HEK293 (cell line): ENCODE data around the gene TMEM79.

Source experiments
- GLI2 ChIP-seq: fragments of 450-650 bp; formaldehyde crosslinking; IDR thresholded peaks from 2 replicates; pipeline ENCODE4; 2017; ENCODE audit warnings: missing biosample characterization, missing genetic modification characterization, low read depth, borderline replicate concordance
- HOXC10 ChIP-seq: sonication (generic); formaldehyde crosslinking; IDR thresholded peaks from 2 replicates; pipeline ENCODE4 v1.8.1; 2023; ENCODE audit warnings: mild to moderate bottlenecking, missing genetic modification reagents
- KLF7 ChIP-seq: fragments of 450-650 bp; formaldehyde crosslinking; IDR thresholded peaks from 2 replicates; pipeline ENCODE4 v1.5.1; 2016; ENCODE audit warnings: missing biosample characterization, missing genetic modification characterization, borderline replicate concordance
- PRDM1 ChIP-seq: fragments of 450-650 bp; formaldehyde crosslinking; IDR thresholded peaks from 2 replicates; pipeline ENCODE4; 2016; ENCODE audit warnings: missing biosample characterization, missing genetic modification characterization
- SCRT2 ChIP-seq: fragments of 450-650 bp; formaldehyde crosslinking; IDR thresholded peaks from 2 replicates; pipeline ENCODE4 v1.5.1; 2016; ENCODE audit warnings: missing biosample characterization, missing genetic modification characterization
- SP3 ChIP-seq: fragments of 450-650 bp; formaldehyde crosslinking; IDR thresholded peaks from 2 replicates; pipeline ENCODE4 v1.5.1; 2016; ENCODE audit warnings: missing biosample characterization, missing genetic modification characterization
- YY1 ChIP-seq: fragments of 450-650 bp; formaldehyde crosslinking; IDR thresholded peaks from 2 replicates; pipeline ENCODE4 v1.5.1; 2018; ENCODE audit warnings: missing biosample characterization, missing genetic modification characterization
- YY2 ChIP-seq: fragments of 450-650 bp; formaldehyde crosslinking; IDR thresholded peaks from 2 replicates; pipeline ENCODE4 v1.5.1; 2016; ENCODE audit warnings: missing biosample characterization, missing genetic modification characterization
- ZBTB48 ChIP-seq: fragments of 450-650 bp; formaldehyde crosslinking; IDR thresholded peaks from 2 replicates; pipeline ENCODE4 v1.5.1; 2016; ENCODE audit warnings: missing biosample characterization, missing genetic modification characterization
- ZNF132 ChIP-seq: fragments of 450-650 bp; formaldehyde crosslinking; IDR thresholded peaks from 2 replicates; pipeline ENCODE4 v1.5.1; 2017; ENCODE audit warnings: missing biosample characterization, missing genetic modification characterization, borderline replicate concordance
- ZNF169 ChIP-seq: fragments of 450-650 bp; formaldehyde crosslinking; IDR thresholded peaks from 2 replicates; pipeline ENCODE4 v1.5.1; 2016; ENCODE audit warnings: missing biosample characterization, missing genetic modification characterization
- ZNF175 ChIP-seq: fragments of 450-650 bp; formaldehyde crosslinking; IDR thresholded peaks from 2 replicates; pipeline ENCODE4 v1.5.1; 2016; ENCODE audit warnings: missing biosample characterization, missing genetic modification characterization
- ZNF211 ChIP-seq: fragments of 450-650 bp; formaldehyde crosslinking; IDR thresholded peaks from 2 replicates; pipeline ENCODE4 v1.5.1; 2016; ENCODE audit warnings: low read depth, missing biosample characterization, missing genetic modification characterization
- ZNF221 ChIP-seq: fragments of 450-650 bp; formaldehyde crosslinking; IDR thresholded peaks from 2 replicates; pipeline ENCODE4 v1.5.1; 2017; ENCODE audit warnings: missing biosample characterization, missing genetic modification characterization, borderline replicate concordance
- ZNF292 ChIP-seq: fragments of 450-650 bp; formaldehyde crosslinking; IDR thresholded peaks from 2 replicates; pipeline ENCODE4 v1.5.1; 2016; ENCODE audit warnings: low read depth, missing biosample characterization, missing genetic modification characterization, borderline replicate concordance
- ZNF404 ChIP-seq: fragments of 450-650 bp; formaldehyde crosslinking; IDR thresholded peaks from 2 replicates; pipeline ENCODE4 v1.5.1; 2017; ENCODE audit warnings: missing biosample characterization, missing genetic modification characterization
- ZNF549 ChIP-seq: fragments of 450-650 bp; IDR thresholded peaks from 2 replicates; pipeline ENCODE4 v1.5.1; 2018; ENCODE audit warnings: missing biosample characterization, missing genetic modification characterization, mild to moderate bottlenecking, inconsistent platforms, moderate library complexity
- ZNF571 ChIP-seq: fragments of 450-650 bp; formaldehyde crosslinking; IDR thresholded peaks from 2 replicates; pipeline ENCODE4 v1.5.0; 2017; ENCODE audit warnings: missing biosample characterization, missing genetic modification characterization
- ZNF600 ChIP-seq: fragments of 450-650 bp; formaldehyde crosslinking; IDR thresholded peaks from 2 replicates; pipeline ENCODE4 v1.5.1; 2016; ENCODE audit warnings: missing biosample characterization, missing genetic modification characterization
- ZNF610 ChIP-seq: fragments of 450-650 bp; formaldehyde crosslinking; IDR thresholded peaks from 2 replicates; pipeline ENCODE4 v1.5.1; 2016; ENCODE audit warnings: missing biosample characterization, missing genetic modification characterization, borderline replicate concordance
- ZNF621 ChIP-seq: fragments of 450-650 bp; formaldehyde crosslinking; IDR thresholded peaks from 2 replicates; pipeline ENCODE4 v1.5.1; 2017; ENCODE audit warnings: missing biosample characterization, missing genetic modification characterization
- ZNF830 ChIP-seq: fragments of 450-650 bp; IDR thresholded peaks from 2 replicates; pipeline ENCODE4 v1.5.0; 2018; ENCODE audit warnings: missing biosample characterization, missing genetic modification characterization, low read depth, mild to moderate bottlenecking, moderate library complexity
- TF ChIP-seq, protein P1 (sequence below): fragments of 450-650 bp; formaldehyde crosslinking; IDR thresholded peaks from 2 replicates; pipeline ENCODE4 v1.5.1; 2016; ENCODE audit warnings: missing biosample characterization, missing genetic modification characterization
- TF ChIP-seq, protein P2 (sequence below): fragments of 450-650 bp; formaldehyde crosslinking; IDR thresholded peaks from 2 replicates; pipeline ENCODE4 v1.5.1; 2016; ENCODE audit warnings: missing biosample characterization, missing genetic modification characterization
- TF ChIP-seq, protein P3 (sequence below): fragments of 450-650 bp; formaldehyde crosslinking; IDR thresholded peaks from 2 replicates; pipeline ENCODE4 v1.5.1; 2016; ENCODE audit warnings: missing biosample characterization, missing genetic modification characterization
- TF ChIP-seq, protein P4 (sequence below): fragments of 450-650 bp; formaldehyde crosslinking; optimal IDR thresholded peaks from 2 replicates; pipeline ENCODE3; 2016; ENCODE audit warnings: missing biosample characterization, mild to moderate bottlenecking, missing genetic modification characterization
- TF ChIP-seq, protein P5 (sequence below): fragments of 450-650 bp; formaldehyde crosslinking; IDR thresholded peaks from 2 replicates; pipeline ENCODE4 v1.5.1; 2017; ENCODE audit warnings: missing biosample characterization, missing genetic modification characterization
- TF ChIP-seq, protein P6 (sequence below): IDR thresholded peaks from 2 replicates; pipeline ENCODE4 v1.6.1; 2011; ENCODE audit warnings: mild to moderate bottlenecking, low read depth, low read length, borderline replicate concordance

The TMEM79 gene

DNA sequence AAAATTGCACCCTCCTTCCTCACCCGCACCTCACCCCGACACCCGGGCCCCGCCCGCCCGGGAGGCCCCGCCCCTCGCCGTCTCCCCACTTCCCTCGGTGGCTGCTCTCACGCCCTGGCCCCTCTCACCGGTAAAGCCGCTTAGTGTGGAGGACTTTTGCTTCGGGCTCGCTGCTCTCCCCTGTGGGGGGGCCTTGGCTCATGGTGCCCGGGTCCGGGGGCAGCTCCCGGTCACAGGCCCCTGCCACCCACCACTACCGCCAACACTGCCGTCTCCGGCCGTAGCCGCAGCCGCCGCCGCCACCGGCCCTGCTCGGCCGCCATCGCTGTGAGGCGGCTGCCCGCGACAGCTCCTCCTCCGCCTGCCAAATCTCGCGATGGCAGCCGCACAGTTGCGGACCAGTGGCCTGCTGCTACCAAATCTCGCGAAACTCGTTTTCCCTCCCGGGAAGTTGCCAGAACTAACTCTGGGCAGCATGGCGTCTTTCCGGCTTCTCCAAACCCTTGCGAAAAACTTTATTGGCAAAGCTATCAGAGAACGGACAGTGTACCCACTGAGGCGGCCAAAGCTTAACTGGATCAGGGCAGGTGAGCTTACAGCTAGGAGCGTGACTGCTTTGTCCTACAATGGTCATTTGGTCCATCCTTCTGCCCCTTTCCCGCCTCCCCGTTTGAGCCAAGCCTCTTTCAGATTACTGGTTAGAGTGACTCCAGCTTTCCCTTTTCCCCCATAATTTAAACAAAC, 1.5 kb upstream of the TMEM79 start, which contains the start of gene SMG5 (continued):
- TF ChIP-seq ZNF292 (tag by site-specific recombination) (no peak), ZNF169 (tag by site-specific recombination) (no peak; the same call in 1 of the 2 replicates), HOXC10 (no peak), YY1 (tag by site-specific recombination) (peak; percentile 100), ZNF571 (tag by site-specific recombination) (no peak), KLF7 (tag by site-specific recombination) (peak; percentile 89; the same call in 1 of the 2 replicates), ZNF221 (tag by site-specific recombination) (no peak), ZNF600 (tag by site-specific recombination) (peak; percentile 28; the same call in 1 of the 2 replicates), ZNF211 (tag by site-specific recombination) (no peak), GLI2 (no peak), ZBTB48 (peak; percentile 97), ZNF175 (tag by site-specific recombination) (no peak), ZNF830 (tag by site-specific recombination) (no peak), ZNF621 (tag by site-specific recombination) (no peak), ZNF404 (tag by site-specific recombination) (no peak), PRDM1 (tag by site-specific recombination) (peak; percentile 95), ZNF549 (tag by site-specific recombination) (no peak), SP3 (tag by site-specific recombination) (peak; percentile 92), SCRT2 (tag by site-specific recombination) (0 out of 2 replicates have a peak, but pooled peaks have one; percentile 26), ZNF610 (tag by site-specific recombination) (peak; percentile 76), ZNF132 (no peak), YY2 (peak; percentile 100)
- TF ChIP-seq, protein P1, sequence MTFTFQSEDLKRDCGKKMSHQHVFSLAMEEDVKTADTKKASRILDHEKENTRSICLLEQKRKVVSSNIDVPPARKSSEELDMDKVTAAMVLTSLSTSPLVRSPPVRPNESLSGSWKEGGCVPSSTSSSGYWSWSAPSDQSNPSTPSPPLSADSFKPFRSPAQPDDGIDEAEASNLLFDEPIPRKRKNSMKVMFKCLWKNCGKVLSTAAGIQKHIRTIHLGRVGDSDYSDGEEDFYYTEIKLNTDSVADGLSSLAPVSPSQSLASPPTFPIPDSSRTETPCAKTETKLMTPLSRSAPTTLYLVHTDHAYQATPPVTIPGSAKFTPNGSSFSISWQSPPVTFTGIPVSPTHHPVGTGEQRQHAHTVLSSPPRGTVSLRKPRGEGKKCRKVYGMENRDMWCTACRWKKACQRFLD: no peak
- TF ChIP-seq, protein P2, sequence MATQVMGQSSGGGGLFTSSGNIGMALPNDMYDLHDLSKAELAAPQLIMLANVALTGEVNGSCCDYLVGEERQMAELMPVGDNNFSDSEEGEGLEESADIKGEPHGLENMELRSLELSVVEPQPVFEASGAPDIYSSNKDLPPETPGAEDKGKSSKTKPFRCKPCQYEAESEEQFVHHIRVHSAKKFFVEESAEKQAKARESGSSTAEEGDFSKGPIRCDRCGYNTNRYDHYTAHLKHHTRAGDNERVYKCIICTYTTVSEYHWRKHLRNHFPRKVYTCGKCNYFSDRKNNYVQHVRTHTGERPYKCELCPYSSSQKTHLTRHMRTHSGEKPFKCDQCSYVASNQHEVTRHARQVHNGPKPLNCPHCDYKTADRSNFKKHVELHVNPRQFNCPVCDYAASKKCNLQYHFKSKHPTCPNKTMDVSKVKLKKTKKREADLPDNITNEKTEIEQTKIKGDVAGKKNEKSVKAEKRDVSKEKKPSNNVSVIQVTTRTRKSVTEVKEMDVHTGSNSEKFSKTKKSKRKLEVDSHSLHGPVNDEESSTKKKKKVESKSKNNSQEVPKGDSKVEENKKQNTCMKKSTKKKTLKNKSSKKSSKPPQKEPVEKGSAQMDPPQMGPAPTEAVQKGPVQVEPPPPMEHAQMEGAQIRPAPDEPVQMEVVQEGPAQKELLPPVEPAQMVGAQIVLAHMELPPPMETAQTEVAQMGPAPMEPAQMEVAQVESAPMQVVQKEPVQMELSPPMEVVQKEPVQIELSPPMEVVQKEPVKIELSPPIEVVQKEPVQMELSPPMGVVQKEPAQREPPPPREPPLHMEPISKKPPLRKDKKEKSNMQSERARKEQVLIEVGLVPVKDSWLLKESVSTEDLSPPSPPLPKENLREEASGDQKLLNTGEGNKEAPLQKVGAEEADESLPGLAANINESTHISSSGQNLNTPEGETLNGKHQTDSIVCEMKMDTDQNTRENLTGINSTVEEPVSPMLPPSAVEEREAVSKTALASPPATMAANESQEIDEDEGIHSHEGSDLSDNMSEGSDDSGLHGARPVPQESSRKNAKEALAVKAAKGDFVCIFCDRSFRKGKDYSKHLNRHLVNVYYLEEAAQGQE (tag by site-specific recombination): peak; percentile 38; the same call in 1 of the 2 replicates
- TF ChIP-seq, protein P3, sequence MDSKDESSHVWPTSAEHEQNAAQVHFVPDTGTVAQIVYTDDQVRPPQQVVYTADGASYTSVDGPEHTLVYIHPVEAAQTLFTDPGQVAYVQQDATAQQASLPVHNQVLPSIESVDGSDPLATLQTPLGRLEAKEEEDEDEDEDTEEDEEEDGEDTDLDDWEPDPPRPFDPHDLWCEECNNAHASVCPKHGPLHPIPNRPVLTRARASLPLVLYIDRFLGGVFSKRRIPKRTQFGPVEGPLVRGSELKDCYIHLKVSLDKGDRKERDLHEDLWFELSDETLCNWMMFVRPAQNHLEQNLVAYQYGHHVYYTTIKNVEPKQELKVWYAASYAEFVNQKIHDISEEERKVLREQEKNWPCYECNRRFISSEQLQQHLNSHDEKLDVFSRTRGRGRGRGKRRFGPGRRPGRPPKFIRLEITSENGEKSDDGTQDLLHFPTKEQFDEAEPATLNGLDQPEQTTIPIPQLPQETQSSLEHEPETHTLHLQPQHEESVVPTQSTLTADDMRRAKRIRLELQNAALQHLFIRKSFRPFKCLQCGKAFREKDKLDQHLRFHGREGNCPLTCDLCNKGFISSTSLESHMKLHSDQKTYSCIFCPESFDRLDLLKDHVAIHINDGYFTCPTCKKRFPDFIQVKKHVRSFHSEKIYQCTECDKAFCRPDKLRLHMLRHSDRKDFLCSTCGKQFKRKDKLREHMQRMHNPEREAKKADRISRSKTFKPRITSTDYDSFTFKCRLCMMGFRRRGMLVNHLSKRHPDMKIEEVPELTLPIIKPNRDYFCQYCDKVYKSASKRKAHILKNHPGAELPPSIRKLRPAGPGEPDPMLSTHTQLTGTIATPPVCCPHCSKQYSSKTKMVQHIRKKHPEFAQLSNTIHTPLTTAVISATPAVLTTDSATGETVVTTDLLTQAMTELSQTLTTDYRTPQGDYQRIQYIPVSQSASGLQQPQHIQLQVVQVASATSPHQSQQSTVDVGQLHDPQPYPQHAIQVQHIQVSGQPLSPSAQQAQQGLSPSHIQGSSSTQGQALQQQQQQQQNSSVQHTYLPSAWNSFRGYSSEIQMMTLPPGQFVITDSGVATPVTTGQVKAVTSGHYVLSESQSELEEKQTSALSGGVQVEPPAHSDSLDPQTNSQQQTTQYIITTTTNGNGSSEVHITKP (tag by site-specific recombination): peak; percentile 68
- TF ChIP-seq, protein P4, sequence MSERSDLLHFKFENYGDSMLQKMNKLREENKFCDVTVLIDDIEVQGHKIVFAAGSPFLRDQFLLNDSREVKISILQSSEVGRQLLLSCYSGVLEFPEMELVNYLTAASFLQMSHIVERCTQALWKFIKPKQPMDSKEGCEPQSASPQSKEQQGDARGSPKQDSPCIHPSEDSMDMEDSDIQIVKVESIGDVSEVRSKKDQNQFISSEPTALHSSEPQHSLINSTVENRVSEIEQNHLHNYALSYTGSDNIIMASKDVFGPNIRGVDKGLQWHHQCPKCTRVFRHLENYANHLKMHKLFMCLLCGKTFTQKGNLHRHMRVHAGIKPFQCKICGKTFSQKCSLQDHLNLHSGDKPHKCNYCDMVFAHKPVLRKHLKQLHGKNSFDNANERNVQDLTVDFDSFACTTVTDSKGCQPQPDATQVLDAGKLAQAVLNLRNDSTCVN: peak; percentile 40
- TF ChIP-seq, protein P5, sequence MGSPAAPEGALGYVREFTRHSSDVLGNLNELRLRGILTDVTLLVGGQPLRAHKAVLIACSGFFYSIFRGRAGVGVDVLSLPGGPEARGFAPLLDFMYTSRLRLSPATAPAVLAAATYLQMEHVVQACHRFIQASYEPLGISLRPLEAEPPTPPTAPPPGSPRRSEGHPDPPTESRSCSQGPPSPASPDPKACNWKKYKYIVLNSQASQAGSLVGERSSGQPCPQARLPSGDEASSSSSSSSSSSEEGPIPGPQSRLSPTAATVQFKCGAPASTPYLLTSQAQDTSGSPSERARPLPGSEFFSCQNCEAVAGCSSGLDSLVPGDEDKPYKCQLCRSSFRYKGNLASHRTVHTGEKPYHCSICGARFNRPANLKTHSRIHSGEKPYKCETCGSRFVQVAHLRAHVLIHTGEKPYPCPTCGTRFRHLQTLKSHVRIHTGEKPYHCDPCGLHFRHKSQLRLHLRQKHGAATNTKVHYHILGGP (tag by site-specific recombination): peak; percentile 25; the same call in 1 of the 2 replicates
- TF ChIP-seq, protein P6, sequence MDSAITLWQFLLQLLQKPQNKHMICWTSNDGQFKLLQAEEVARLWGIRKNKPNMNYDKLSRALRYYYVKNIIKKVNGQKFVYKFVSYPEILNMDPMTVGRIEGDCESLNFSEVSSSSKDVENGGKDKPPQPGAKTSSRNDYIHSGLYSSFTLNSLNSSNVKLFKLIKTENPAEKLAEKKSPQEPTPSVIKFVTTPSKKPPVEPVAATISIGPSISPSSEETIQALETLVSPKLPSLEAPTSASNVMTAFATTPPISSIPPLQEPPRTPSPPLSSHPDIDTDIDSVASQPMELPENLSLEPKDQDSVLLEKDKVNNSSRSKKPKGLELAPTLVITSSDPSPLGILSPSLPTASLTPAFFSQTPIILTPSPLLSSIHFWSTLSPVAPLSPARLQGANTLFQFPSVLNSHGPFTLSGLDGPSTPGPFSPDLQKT: peak; percentile 64; the same call in 1 of the 2 replicates
